H9 (cell line): ENCODE measurements around the gene CDK17. TPM values are rescaled to one million over a fixed set of nuclear protein-coding genes. Genes with fewer than 3 reads are reported as not detected.

Experiments
- DNase-seq: peaks from one replicate; pipeline ENCODE4 v3.0.0-alpha.2; 2017
- H2AFZ ChIP-seq: one replicate; pipeline ENCODE4 v1.6.1; 2013; ENCODE audit warnings: mild to moderate bottlenecking, low read length, control low read depth, moderate library complexity
- H2AK5ac ChIP-seq: 2 replicates; pipeline ENCODE4 v1.6.1; 2013; ENCODE audit warnings: low read length, control low read depth, mixed read lengths; ENCODE audit not compliant: insufficient read length
- H2BK120ac ChIP-seq: one replicate; pipeline ENCODE4 v1.6.1; 2013; ENCODE audit warnings: low read depth, mild to moderate bottlenecking, low read length, control low read depth, inconsistent platforms; ENCODE audit not compliant: poor library complexity, severe bottlenecking
- H2BK12ac ChIP-seq: 2 replicates; pipeline ENCODE4 v1.6.1; 2013; ENCODE audit warnings: low read length, control low read depth, mixed read lengths, low read depth; ENCODE audit not compliant: insufficient read length
- H2BK15ac ChIP-seq: 2 replicates; pipeline ENCODE4 v1.6.1; 2013; ENCODE audit warnings: low read depth, low read length, control low read depth
- H2BK20ac ChIP-seq: one replicate; pipeline ENCODE4 v1.6.1; 2013; ENCODE audit warnings: low read depth, mild to moderate bottlenecking, low read length, control low read depth, inconsistent platforms; ENCODE audit not compliant: poor library complexity, severe bottlenecking
- H2BK5ac ChIP-seq: 2 replicates; pipeline ENCODE4 v1.6.1; 2013; ENCODE audit warnings: low read length, control low read depth, mixed read lengths; ENCODE audit not compliant: insufficient read length
- H3K14ac ChIP-seq: 2 replicates; pipeline ENCODE4 v1.6.1; 2013; ENCODE audit warnings: low read length, control low read depth; ENCODE audit not compliant: insufficient read depth
- H3K18ac ChIP-seq: 2 replicates; pipeline ENCODE4 v1.6.1; 2013; ENCODE audit warnings: low read depth, mild to moderate bottlenecking, mixed read lengths, low read length, control low read depth; ENCODE audit not compliant: insufficient read length
- H3K23ac ChIP-seq: 2 replicates; pipeline ENCODE4 v1.6.1; 2013; ENCODE audit warnings: low read length, control low read depth, mixed read lengths, low read depth; ENCODE audit not compliant: insufficient read length
- H3K23me2 ChIP-seq: 2 replicates; pipeline ENCODE4 v1.6.1; 2013; ENCODE audit warnings: low read depth, mild to moderate bottlenecking, mixed read lengths, low read length, control low read depth; ENCODE audit not compliant: insufficient read length, poor library complexity, severe bottlenecking
- H3K27ac ChIP-seq: 2 replicates; pipeline ENCODE4 v1.5.1; 2013; ENCODE audit warnings: low read length, control low read depth, mixed read lengths, low read depth; ENCODE audit not compliant: insufficient read length
- H3K27me3 ChIP-seq: 2 replicates; pipeline ENCODE4 v1.6.1; 2013; ENCODE audit warnings: low read length, control low read depth, inconsistent platforms; ENCODE audit not compliant: insufficient read depth
- H3K4ac ChIP-seq: 2 replicates; pipeline ENCODE4 v1.6.1; 2013; ENCODE audit warnings: low read depth, mild to moderate bottlenecking, control low read depth, inconsistent platforms, low read length, moderate library complexity
- H3K4me1 ChIP-seq: 2 replicates; pipeline ENCODE4 v1.6.1; 2013; ENCODE audit warnings: low read length, control low read depth, inconsistent platforms; ENCODE audit not compliant: insufficient read depth
- H3K4me2 ChIP-seq: 2 replicates; pipeline ENCODE4 v1.6.1; 2013; ENCODE audit warnings: low read length, control low read depth, mixed read lengths; ENCODE audit not compliant: insufficient read length, insufficient read depth
- H3K56ac ChIP-seq: 2 replicates; pipeline ENCODE4 v1.6.1; 2013; ENCODE audit warnings: low read depth, mild to moderate bottlenecking, mixed read lengths, low read length, control low read depth; ENCODE audit not compliant: insufficient read length
- H3K79me1 ChIP-seq: 2 replicates; pipeline ENCODE4 v1.6.1; 2013; ENCODE audit warnings: low read depth, mild to moderate bottlenecking, moderate library complexity, low read length, control low read depth, inconsistent platforms; ENCODE audit not compliant: insufficient read depth, poor library complexity, severe bottlenecking
- H3K79me2 ChIP-seq: 2 replicates; pipeline ENCODE4 v1.6.1; 2013; ENCODE audit warnings: low read length, control low read depth, inconsistent platforms; ENCODE audit not compliant: insufficient read depth
- H3K9ac ChIP-seq: 2 replicates; pipeline ENCODE4 v1.6.1; 2013; ENCODE audit warnings: low read length, control low read depth, mixed read lengths; ENCODE audit not compliant: insufficient read length; ENCODE audit errors: extremely low read depth
- H3K9me3 ChIP-seq: one replicate; pipeline ENCODE4 v1.6.1; 2013; ENCODE audit warnings: low read depth, low read length, inconsistent platforms; ENCODE audit not compliant: control insufficient read depth
- H3T11ph ChIP-seq: one replicate; pipeline ENCODE4 v1.6.1; 2013; ENCODE audit warnings: mild to moderate bottlenecking, low read length, control low read depth, inconsistent platforms
- H4K20me1 ChIP-seq: one replicate; pipeline ENCODE4 v1.6.1; 2013; ENCODE audit not compliant: control insufficient read depth, insufficient read length, insufficient read depth
- H4K5ac ChIP-seq: 2 replicates; pipeline ENCODE4 v1.6.1; 2013; ENCODE audit warnings: low read depth, mild to moderate bottlenecking, mixed read lengths, low read length, control low read depth; ENCODE audit not compliant: insufficient read length
- H4K8ac ChIP-seq: replicated peaks from 2 replicates; pipeline ENCODE4 v1.6.1; 2013; ENCODE audit warnings: low read length, control low read depth, mixed read lengths, low read depth; ENCODE audit not compliant: insufficient read length
- H4K91ac ChIP-seq: 2 replicates; pipeline ENCODE4 v1.6.1; 2013; ENCODE audit warnings: low read depth, mild to moderate bottlenecking, moderate library complexity, mixed read lengths, low read length, control low read depth; ENCODE audit not compliant: insufficient read length
- H3K27ac Mint-ChIP-seq, 3 experiments: 2 replicates in 2 of 3; 3 replicates in 1 of 3; pipeline ENCODE4 v1.8.0; 2020 to 2021; ENCODE audit warnings: mixed read lengths in 3 of 3, mild to moderate bottlenecking in 1 of 3, moderate library complexity in 1 of 3
- H3K27me3 Mint-ChIP-seq: 2 replicates; pipeline ENCODE4 v1.8.0; 2021; ENCODE audit warnings: low read depth, mild to moderate bottlenecking, moderate library complexity, mixed read lengths
- H3K36me3 Mint-ChIP-seq, 3 experiments: 2 replicates in 2 of 3; 3 replicates in 1 of 3; pipeline ENCODE4 v1.8.0; 2020 to 2021; ENCODE audit warnings: low read depth in 3 of 3, mixed read lengths in 3 of 3; ENCODE audit not compliant: insufficient read depth in 1 of 3
- H3K4me1 Mint-ChIP-seq, 2 experiments: 2 replicates each; pipeline ENCODE4 v1.8.0; 2020; ENCODE audit warnings: mixed read lengths in 2 of 2
- H3K4me3 Mint-ChIP-seq, 2 experiments: 2 replicates in 1 of 2; 3 replicates in 1 of 2; pipeline ENCODE4 v1.8.0; 2020 to 2021; ENCODE audit warnings: mild to moderate bottlenecking in 2 of 2, mixed read lengths in 2 of 2, moderate library complexity in 1 of 2
- H3K9me3 Mint-ChIP-seq, 2 experiments: 2 replicates in 1 of 2; 3 replicates in 1 of 2; pipeline ENCODE4 v1.8.0; 2020; ENCODE audit warnings: mild to moderate bottlenecking in 2 of 2, mixed read lengths in 2 of 2, moderate library complexity in 1 of 2
- WGBS: extraction: QIAGEN DNeasy Blood & Tissue Kit; methylation state at CpG from one replicate; pipeline ENCODE4 v1.1.7; 2013; ENCODE audit warnings: missing lambda C conversion rate, low lambda C conversion rate, mixed read lengths; ENCODE audit not compliant: insufficient read length; ENCODE audit errors: extremely low coverage; 5-methylcytosine and 5-hydroxymethylcytosine counted together
- total RNA-seq: library from RNA; stranded (reverse); gene quantifications from 2 replicates; pipeline ENCODE4 v1.2.1, GENCODE V29; 2021
- TF ChIP-seq, protein P1 (sequence below): fragments of 200-600 bp; sonication (generic); conservative IDR thresholded peaks from 3 replicates; pipeline ENCODE4 v1.8.0; 2021; ENCODE audit warnings: antibody characterized with exemption, mild to moderate bottlenecking

CDK17 gene
- total RNA-seq, 1 experiment from 2014 or later, result 28.8 TPM

DNA sequence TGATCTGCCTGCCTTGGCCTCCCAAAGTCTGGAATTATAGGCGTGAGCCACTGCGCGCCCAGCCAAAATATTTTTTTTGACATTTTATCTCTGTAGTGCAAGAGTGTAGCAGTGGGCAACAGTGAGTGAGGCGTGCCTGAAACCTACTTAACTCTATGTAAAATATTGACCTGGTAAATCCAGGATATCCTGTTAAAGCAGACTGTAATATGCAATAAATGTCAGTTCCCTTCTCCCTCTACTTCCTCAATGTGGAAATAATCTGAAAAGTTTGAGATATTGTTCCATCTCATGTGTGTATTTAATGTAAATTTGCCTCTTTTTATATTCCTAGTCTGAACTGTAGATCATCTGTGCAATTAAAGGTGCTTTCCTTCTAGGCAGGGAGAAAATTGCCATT, 9.5 kb upstream of the CDK17 start:
- no peak overlapping the region for H2BK20ac ChIP-seq
- H3K4me2 ChIP-seq, result no peak overlapping the region
- H2BK120ac ChIP-seq, result no peak overlapping the region
- H3K18ac ChIP-seq, result no peak overlapping the region
- no peak overlapping the region for H3K23ac ChIP-seq
- H3K79me2 ChIP-seq, result no peaks in the 10 kb centered on the region
- H3T11ph ChIP-seq, result no peak overlapping the region
- Mint-ChIP-seq H3K27me3 (no peaks in the 10 kb centered on the region), H3K27ac (no peak overlapping the region), H3K4me1 (peaks cover 0 to 6% of the 10 kb centered on the region in 2 experiments; a peak in 1 of 4 replicates), H3K36me3 (no peaks in the 10 kb centered on the region), H3K9me3 (no peaks in the 10 kb centered on the region), H3K4me3 (no peak overlapping the region)
- DNase-seq, result no peak
- no peak overlapping the region for H2BK5ac ChIP-seq
- TF ChIP-seq, protein P1, sequence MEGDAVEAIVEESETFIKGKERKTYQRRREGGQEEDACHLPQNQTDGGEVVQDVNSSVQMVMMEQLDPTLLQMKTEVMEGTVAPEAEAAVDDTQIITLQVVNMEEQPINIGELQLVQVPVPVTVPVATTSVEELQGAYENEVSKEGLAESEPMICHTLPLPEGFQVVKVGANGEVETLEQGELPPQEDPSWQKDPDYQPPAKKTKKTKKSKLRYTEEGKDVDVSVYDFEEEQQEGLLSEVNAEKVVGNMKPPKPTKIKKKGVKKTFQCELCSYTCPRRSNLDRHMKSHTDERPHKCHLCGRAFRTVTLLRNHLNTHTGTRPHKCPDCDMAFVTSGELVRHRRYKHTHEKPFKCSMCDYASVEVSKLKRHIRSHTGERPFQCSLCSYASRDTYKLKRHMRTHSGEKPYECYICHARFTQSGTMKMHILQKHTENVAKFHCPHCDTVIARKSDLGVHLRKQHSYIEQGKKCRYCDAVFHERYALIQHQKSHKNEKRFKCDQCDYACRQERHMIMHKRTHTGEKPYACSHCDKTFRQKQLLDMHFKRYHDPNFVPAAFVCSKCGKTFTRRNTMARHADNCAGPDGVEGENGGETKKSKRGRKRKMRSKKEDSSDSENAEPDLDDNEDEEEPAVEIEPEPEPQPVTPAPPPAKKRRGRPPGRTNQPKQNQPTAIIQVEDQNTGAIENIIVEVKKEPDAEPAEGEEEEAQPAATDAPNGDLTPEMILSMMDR, result no peak
- no peak overlapping the region for H2BK15ac ChIP-seq
- no peaks in the 10 kb centered on the region for H3K9me3 ChIP-seq
- H3K27ac ChIP-seq, result no peak overlapping the region
- no peaks in the 10 kb centered on the region for H4K20me1 ChIP-seq
- no peak overlapping the region for H3K14ac ChIP-seq
- no peak overlapping the region for H4K91ac ChIP-seq
- no peaks in the 10 kb centered on the region for H3K79me1 ChIP-seq
- no peak overlapping the region for H3K56ac ChIP-seq
- H3K9ac ChIP-seq, result no peak overlapping the region
- H3K23me2 ChIP-seq, result no peaks in the 10 kb centered on the region
- no peak overlapping the region for H4K8ac ChIP-seq
- no peak overlapping the region for H2BK12ac ChIP-seq
- H4K5ac ChIP-seq, result no peak overlapping the region
- H2AK5ac ChIP-seq, result no peak overlapping the region
- H3K4ac ChIP-seq, result no peak overlapping the region
- H3K27me3 ChIP-seq, result no peaks in the 10 kb centered on the region
- no peaks in the 10 kb centered on the region for H3K4me1 ChIP-seq
- no CpG with 5 or more reads among the region's 4 CpGs for WGBS
- H2AFZ ChIP-seq, result no peak overlapping the region
